HG03025 (cell line): ENCODE data around the gene EIF3A.
A peak's percentile ranks its signal among the peaks of the same experiment; 100 is the strongest.
"Not testable (repeated sequence)": the region's sequence is repeated elsewhere in the genome, so short reads cannot be mapped to it uniquely, and the experiment has no call there.

ENCODE experiments used
- ATAC-seq: cut with Tn5 transposase; IDR thresholded peaks from one replicate; pipeline ENCODE4 v1.9.1; 2021; ENCODE audit warnings: mild to moderate bottlenecking, moderate library complexity; ENCODE audit not compliant: unreplicated experiment, low FRiP score

Gene EIF3A

DNA sequence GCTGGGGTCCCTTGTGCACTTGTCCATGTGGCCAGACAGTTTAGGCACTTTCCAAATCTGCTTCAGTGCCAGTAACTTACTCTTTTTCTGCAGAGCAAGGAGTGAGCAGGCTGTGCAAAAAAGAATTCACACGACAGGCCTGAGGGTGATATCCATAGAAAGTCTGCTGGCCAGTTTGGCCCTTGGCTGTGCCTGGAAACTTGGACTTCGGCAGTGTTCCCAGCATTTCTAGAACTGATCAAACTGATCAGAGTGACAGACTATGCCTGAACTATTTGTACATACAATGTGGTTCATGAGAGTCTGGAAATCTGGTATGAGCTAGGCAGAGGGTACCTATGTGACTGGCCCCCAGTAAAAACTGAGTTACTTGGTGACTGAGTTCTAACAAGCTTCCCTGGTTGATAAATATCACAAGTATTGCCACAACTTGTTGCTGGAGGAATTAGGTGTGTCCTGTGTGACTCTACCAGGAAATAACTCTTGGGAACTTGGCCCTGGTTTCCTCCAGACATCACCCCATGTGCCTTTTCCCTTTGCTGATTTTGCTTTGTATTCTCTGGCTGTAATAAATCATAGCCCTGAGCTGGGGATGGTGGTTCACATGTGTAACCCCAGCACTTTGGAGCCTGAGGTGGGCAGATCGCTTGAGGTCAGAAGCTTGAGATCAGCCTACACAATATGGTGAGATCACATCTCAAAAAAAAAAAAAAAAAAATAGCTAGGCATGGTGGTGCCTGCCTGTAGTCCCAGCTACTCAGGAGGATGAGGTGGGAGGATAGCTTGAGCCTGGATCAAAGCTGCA, 20.0 kb upstream of the EIF3A start:
- ATAC-seq, result no peak

DNA sequence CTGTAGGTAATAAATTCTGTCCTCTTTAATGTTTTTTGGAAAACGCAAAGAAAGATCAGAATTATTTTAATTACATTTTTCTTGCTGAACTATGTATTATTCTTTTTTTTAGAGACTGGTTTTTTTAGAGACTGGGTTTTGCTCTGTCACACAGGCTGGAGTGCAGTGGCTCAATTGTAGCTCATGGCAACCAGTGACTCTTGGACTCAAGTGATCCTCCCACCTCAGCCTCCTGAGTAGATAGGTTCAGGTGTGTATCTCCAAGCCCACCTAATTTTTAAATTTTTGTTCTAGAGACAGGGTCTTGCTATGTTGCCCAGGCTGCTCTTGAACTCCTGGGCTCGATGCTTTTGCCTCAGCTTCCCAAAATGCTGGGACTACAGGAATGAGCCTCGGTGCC, 18.0 kb upstream of the EIF3A start:
- ATAC-seq, result no peak

DNA sequence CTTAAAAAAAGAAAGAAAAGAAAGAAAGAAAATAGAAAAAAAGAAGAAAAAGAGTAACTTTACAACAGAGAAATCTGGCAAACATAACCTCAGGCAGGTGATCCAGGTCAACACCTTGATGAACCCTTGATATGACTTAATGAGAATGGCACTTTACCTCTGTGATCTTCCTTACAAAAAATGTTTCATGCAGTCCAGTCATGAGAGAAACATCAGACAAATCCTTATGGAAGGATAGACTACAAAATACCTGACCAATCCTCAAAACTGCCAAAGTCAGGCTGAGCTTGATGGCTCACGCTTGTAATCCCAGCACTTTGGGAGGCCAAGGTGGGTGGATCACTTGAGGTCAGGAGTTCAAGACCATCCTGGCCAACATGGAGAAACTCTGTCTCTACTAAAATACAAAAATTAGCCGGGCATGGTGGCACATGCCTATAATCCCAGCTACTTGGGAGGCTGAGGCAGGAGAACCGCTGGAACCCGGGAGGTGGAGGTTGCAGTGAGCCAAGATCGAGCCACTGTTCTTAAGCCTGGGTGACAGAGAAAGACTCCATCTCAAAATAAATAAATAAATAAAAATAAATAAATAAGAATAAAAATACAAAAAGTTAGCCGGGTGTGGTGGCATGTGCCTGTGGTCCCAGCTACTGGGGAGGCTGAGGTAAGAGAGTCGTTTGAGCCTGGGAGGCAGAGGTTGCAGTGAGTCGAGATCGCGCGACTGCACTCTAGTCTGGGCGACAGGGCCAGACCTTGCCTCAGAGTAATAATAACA, 16.2 kb upstream of the EIF3A start:
- not testable (repeated sequence) for ATAC-seq

DNA sequence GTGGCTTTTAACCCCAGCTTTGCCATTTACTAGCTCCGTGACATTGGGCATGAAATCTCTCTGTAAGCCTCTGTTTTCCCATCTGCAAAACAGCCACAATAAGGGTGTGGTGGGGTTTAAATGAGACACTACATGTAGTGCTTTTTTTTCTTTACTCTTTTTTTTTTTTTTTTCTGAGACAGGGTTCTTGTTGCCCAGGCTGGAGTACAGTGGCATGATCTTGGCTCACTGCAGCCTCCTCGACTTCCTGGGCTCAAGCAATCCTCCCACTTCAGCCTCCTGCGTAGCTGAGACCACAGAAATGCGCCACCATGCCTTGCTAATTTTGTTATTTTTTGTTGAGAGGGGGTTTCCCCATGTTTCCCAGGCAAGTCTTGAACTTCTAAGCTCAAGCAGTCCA, 15.0 kb upstream of the EIF3A start:
- ATAC-seq, result no peak

DNA sequence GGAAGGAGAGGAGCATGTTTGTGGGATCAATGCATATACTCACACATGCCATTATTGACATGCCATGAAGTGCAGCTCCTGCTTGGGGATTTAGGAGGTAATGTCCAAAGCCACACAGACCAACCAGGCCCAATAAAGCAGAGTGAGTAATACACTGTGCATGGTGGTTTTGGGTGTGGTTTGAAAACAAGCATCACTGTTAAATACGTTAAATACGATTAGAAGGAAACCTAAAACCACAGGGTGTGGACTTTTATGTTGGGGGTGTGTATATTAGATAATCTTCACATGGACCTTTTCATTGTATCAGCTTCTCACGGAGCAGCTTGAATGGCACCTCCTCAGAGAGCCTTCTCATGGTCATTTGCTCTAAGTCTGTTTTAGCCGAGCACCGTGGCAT, 10.4 kb upstream of the EIF3A start:
- no peak for ATAC-seq

DNA sequence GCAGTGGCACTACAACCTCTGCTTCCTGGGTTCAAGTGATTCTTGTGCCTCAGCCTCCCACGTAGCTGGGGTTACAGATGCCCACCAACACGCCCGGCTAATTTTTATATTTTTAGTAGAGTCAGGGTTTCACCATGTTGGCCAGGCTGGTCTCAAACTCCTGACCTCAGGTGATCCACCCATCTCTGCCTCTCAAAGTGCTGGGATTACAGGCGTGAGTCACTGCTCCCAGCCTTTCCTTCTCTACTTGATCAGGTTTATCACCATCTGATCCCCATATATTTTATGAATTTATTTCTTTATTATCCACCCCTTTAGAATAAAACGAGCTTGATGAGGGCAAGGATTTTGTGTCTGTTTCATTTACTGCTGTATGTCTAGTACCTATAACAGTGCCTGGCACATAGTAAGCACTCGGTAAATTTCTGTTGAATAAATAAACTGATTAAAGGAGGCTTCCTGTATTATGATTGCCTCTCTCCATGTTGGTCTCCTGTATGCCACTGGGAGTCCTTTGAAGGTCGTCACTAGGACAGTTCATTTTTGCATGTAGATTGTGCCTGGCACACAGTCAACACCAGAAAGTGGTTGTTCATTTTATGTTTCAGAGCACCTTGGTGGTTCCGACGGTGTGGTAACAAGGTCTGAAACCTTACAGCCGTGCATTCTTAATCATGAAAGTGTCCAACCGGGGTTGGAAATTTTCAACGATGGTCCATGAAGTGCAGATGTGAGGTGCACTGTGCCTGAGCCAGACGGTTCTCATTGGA, 9.6 kb upstream of the EIF3A start:
- no peak for ATAC-seq

DNA sequence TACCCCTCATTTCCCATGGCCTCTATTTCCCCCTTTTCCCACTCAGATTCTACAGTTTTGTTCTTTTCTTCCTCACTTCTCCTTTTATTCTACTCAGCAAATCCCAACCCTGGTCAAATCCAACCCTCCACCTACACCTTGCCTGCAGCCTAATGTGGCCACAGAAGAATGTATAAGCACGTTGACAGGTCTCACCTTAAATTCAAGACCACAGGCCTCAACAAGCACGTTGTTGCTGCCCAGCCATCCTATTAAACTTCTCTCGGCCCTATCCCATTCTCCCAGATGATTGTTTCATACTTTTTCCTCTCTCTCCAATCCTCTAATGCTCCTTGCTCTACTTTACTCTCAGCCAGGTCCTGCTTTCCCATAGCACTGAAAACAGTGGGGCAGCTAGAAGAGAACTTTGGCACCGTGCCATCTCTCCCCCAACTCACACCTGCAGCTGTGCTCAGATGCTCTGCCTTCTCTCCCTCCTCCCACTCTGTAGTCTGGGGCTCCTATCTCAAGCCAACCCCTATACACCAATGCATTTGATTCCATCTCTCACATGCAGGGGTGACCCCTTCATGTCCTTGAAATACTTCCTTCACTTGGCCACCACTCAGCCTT, 6.8 kb upstream of the EIF3A start:
- ATAC-seq, result no peak

DNA sequence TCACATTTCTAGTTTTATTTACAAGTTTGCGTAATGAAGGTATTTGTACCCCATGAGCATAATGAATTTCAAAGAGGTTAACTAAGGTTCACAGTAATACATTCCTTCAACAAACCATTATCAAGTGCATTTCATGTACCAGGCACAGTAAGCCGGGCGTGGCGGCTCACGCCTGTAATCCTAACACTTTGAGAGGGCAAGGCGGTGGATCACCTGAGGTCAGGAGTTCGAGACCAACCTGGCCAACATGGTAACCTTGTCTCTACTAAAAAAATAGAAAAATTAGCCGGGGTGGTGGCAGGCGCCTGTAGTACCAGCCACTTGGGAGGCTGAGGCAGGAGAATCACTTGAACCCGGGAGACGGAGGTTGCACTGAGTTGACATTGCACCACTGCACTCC, 4.3 kb upstream of the EIF3A start:
- ATAC-seq, result no peak

DNA sequence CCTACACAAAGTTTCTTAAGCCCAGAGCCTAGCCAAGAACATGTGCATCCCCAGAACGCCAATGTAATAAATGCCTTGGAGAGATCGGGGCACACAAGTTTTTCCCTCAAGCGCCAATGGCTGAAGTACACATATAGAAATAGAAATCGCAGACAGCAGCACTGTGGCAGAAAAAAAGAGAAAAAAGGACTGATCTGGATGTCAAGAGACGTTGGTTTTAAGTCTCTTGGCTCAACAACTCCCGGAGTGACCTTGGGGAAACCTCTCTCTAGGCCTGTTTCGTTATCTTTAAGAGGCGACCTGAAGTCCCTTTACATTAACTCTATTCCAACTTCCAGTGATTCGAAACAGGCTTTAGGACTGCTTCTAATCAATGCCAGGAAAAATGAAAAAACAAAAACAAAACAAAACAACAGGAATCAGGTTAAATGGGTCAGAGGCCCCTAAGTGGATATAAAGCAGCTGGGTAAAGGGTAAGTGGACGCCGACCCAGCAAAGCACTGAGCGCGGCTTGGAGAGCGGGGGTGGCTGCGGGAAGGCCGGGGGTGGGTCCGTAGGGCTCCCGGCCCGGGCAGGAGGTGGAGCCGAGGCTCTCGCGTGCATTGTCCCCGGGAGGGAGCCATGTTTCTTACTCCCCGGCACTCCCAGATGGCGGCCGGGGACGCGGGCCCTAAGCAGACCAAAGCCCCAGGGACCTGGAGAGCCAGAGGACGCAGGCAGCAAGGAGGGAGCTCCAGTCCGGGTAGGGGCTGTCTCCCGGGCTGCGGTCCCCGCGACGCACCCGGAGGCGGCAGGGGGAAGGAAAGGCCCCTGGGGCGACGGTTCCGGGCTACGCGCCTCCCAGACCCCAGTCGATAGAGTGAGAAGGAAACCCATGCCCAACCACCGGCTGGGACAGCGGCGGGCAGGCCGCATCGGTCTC, 757 bp downstream of the EIF3A start:
- peak; percentile 58 for ATAC-seq

DNA sequence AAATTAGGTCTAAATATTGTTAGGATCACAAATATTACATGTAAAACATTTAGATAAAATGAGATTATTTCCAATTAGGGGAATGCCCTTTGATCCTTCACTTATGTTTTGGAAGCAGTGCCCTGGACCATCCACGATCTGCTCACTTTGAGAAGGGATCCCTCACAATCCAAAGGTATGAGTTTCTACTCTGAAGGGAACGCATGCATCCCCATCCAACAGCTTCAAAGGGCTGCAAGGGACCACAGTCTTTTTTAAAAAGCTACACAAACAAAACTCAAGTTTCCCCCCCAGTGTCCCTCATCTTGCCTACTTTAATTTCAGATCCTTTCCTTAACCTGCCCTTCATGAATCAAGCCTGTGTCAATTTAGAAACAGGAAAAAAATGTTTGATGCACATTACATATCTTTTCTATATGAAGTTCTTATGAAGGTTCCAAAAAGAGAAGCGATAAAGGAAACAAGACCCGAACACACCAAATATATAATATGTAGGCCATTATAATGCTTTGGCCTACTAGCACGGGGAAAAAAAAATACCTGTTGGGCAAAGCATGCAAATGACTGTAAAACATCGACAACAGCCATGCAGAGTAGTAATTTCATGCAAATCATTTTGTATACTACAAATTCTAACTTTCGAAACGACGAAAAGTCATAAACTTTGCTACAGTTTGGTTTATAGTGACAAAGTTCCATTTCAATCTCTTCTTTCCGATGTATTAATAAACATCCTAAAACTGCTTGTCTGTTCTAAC, 2.0 kb downstream of the EIF3A start:
- ATAC-seq, result no peak

DNA sequence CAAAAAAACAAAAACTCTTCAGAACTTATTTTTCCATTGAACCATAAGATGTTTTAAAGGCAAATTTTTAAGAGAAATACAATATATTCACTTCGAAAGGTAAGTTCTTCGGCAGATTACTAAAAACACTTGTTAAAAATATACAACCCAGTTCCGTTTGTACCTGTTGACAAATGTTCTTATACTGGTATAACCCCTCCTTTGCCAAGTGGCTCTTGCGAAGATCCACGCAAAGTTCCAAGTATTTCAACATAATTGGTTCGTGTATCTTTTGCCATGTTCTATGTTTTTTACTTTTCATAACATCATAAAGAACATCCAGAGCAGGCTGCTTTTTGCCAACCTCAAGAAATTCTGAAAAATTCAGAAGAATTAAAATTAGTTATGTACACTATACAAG, 7.0 kb downstream of the EIF3A start:
- no peak for ATAC-seq

DNA sequence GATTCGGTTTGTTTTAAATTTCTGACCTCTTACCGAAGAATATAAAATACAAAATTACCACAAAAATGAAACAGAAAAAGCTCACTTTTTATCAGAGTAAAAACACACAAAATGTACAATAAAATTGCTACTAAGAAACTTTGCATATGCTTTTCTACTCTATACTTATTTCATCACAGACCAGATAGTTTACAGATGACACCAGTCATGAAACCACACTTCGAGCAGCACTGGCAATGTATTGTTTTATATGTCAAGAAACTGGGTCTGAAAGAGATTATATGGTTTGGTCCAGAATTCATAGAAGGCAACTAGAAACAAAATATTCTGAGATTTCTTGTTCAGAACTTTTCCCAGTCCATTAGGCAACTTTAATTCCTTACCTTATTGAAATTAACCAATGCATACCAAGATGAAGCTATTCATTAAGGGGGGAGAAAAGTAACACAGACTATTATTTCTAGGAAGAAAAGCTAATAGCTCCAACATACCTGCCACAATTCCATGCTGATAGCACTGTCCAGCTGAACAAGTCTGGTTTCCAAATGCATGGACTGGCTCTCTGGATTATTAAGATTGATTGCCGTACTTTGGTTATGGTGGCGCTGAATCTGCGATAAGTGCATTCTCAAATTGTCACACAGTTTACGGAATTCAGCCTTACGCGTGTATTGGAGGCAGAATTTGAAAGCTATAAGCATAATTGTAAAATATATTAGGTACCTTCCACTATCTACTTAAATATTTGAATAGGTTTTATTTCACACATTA, 10.0 kb downstream of the EIF3A start:
- ATAC-seq, result no peak

DNA sequence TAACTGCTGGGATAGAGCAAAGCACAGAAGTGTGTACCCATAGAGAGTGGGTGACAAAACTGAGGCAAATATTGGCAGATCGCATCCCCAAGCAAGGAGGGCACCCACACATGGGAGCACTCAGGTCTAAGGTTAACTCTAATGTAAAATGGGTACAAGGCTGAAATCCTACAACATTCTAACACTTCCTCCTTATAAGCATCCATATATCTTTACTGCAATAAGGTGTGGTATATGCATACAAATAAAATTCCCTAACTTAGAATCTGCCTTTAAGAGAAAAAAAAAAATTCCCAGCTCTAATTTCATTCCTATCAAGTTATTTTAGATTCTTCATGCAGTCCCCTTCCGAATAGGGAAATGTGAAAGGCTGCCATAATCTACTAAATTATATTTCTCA, 18.7 kb downstream of the EIF3A start:
- ATAC-seq, result no peak

DNA sequence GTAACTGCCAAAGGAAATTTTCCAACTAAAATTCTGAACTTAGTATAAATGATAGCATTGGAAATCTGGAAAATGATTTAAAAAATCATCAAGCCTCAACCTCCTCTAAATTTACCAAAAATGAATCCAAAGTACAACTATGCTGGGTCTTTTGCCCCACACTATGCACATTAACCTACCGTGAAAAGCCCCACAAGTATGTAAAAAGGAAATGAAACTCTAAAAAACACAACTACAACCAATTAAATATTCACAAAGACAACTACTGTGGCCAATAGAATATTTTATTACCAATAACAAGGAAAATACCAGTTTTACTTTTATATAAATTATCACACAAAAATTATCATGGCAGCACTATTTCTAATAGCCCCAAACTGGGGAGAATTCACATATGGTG, 19.3 kb downstream of the EIF3A start:
- no peak for ATAC-seq

DNA sequence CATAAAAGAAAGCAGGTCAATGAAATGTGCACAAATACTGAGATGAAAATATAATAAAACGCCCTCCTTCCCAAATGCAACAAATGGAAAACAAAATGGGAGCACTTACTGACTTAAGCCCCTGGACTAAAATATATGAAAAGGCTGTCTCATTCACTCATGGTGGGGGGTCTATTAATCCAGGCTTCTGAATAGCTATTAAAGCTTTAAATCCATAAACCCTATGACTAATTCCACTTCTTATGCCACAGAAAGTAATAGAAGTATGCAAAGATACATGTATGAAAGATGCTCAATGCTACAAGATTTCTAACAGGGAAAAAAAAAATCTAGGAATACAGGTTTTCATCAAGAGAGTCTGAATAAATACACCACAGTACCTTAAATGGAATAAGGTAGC, 20.5 kb downstream of the EIF3A start:
- no peak for ATAC-seq

DNA sequence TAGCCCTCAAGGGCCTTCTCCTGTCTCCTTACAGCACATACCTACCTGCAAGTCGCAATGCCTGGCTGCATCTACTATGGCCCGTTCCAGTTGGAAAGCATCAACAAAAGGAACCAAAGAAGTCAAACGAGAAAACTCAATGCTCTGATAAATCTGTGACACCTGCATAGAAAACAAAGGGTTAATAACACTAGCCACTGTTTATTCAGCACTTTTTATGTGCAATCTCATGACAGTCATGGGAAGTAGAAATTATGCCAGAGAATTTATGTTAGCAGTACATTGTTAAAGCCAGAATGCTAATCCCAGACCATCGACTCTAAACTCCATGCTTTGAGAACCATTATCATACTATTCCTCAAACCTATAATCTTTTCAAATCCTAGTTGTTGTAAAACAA, 21.1 kb downstream of the EIF3A start:
- ATAC-seq, result no peak

DNA sequence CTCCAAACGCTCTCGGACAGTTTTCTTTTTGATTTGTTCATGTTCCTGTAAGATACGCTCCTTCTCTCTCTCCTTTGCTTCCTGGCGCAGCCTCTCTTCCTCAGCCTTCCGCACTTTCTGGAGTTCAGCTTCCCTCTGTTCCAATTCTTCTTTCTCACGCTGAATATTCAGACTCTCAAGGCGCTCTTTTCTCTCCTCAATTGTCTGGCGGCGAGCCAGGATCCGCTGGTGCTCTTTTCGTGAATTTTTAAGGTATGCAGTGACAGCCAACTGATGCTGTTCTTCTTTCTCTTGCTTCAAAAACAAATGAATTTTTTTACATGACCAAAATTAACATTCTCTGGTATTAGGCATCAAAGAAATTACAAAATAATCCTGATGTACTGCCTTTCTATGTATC, 22.6 kb downstream of the EIF3A start:
- ATAC-seq, result no peak

DNA sequence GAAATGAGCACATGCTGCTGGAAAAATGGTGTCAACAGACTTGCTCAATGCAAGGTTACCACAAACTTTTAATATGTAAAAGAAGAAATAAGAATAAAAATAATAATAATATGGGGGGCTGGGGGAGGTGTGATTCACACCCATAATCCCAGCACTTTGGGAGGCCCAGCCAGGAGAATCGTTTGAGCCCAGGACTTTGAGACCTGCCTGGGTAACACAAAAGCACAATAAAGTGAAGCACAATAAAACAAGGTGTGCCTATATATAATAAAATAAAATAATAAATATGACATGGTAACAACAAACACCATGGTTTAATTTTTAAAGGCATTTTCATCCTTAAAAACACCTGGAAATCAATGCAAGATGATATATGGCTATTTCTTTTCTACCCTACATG, 25.1 kb downstream of the EIF3A start:
- ATAC-seq, result no peak
